A673 (cell line): Measurements from ENCODE around the gene LMO7.

Source experiments
- CTCF ChIP-seq: fragments of 300-800, 200-600 bp; sonication (generic); conservative IDR thresholded peaks from 2 replicates; pipeline ENCODE4 v1.5.1; 2017; ENCODE audit warnings: low read depth, mild to moderate bottlenecking, antibody characterized with exemption, low read length, moderate library complexity, mixed read lengths
- EZH2 ChIP-seq: fragments of 200-600 bp; sonication (generic); IDR thresholded peaks from 2 replicates; pipeline ENCODE4 v1.6.1; 2017; ENCODE audit warnings: borderline replicate concordance, low read depth, mild to moderate bottlenecking, mixed read lengths, antibody characterized with exemption, low read length; ENCODE audit not compliant: poor library complexity, severe bottlenecking

- no peak for TF ChIP-seq CTCF
- no peak for TF ChIP-seq EZH2
Measured at GRCh38 chr13:75670496-75670895, 34.4 kb downstream of the LMO7 start.
